ENCODE results near the gene KANTR. TPM values are rescaled to one million over a fixed set of nuclear protein-coding genes. Genes with fewer than 3 reads are reported as not detected.
"Not testable (repeated sequence)": the region's sequence is repeated elsewhere in the genome, so short reads cannot be mapped to it uniquely, and the experiment has no call there.

Gene KANTR
- total RNA-seq, 1 donor from 2014 or later: 22.8 TPM

- DNase-seq (ENCODE audit: low spot score in 2 of 2): no peak
- FAIRE-seq: no peak
These were observed 28.1 kb downstream of the KANTR start for GRCh38 chrX:53122013-53122412.

GRCh38 chrX:53125506-53125905 lies 31.6 kb downstream of the KANTR start:
- DNase-seq (ENCODE audit: low spot score in 2 of 2): no peak
- no peak for FAIRE-seq

- no peak for FAIRE-seq
- DNase-seq (ENCODE audit: low spot score in 2 of 2): no peak
These were observed 32.4 kb downstream of the KANTR start for GRCh38 chrX:53126377-53126776.

- FAIRE-seq (no peak), DNase-seq (ENCODE audit: low spot score in 2 of 2) (no peak)
These were observed 34.3 kb downstream of the KANTR start for GRCh38 chrX:53128097-53128749.

- no peak for FAIRE-seq
- DNase-seq (ENCODE audit: low spot score in 2 of 2): no peak
These were observed 39.5 kb downstream of the KANTR start for GRCh38 chrX:53133400-53133799.

GRCh38 chrX:53135581-53135980 lies 41.6 kb downstream of the KANTR start:
- FAIRE-seq: no peak
- no peak for DNase-seq (ENCODE audit: low spot score in 2 of 2)

GRCh38 chrX:53153581-53153980 lies 59.6 kb downstream of the KANTR start:
- no peak for FAIRE-seq
- no peak for DNase-seq (ENCODE audit: low spot score in 2 of 2)

- no peak for DNase-seq (ENCODE audit: low spot score in 2 of 2)
- FAIRE-seq: no peak
These were observed 61.7 kb downstream of the KANTR start for GRCh38 chrX:53155512-53156206.

GRCh38 chrX:53156207-53156596 lies 62.3 kb downstream of the KANTR start:
- no peak for FAIRE-seq
- no peak for DNase-seq (ENCODE audit: low spot score in 2 of 2)

- DNase-seq (ENCODE audit: low spot score in 2 of 2) (no peak), FAIRE-seq (no peak)
These were observed 65.2 kb downstream of the KANTR start for GRCh38 chrX:53159184-53159583.

GRCh38 chrX:53160297-53160983 lies 66.5 kb downstream of the KANTR start:
- DNase-seq (ENCODE audit: low spot score in 2 of 2) (no peak), FAIRE-seq (no peak)

GRCh38 chrX:53163436-53163835 lies 69.5 kb downstream of the KANTR start:
- no peak for FAIRE-seq
- DNase-seq (ENCODE audit: low spot score in 2 of 2): no peak

GRCh38 chrX:53164566-53164965 lies 70.6 kb downstream of the KANTR start:
- FAIRE-seq; DNase-seq (ENCODE audit: low spot score in 2 of 2): not testable (repeated sequence)

GRCh38 chrX:53166103-53166502 lies 72.2 kb downstream of the KANTR start:
- no peak for DNase-seq (ENCODE audit: low spot score in 2 of 2)
- no peak for FAIRE-seq

- no peak for DNase-seq (ENCODE audit: low spot score in 2 of 2)
- no peak for FAIRE-seq
These were observed 77.4 kb downstream of the KANTR start for GRCh38 chrX:53171356-53171755.

Small RNA genes within 50 kb of the gene (small RNA-seq; reads per million reads assigned to genes)
- not detected for gene AL139396.1
- gene AL591212.2: not detected

Other genes with a start within 250 kb of the KANTR start
- gene XAGE3, start 226.1 kb upstream of the KANTR start, total RNA-seq: not detected
- 22.0 TPM for gene FAM156B, start 196.8 kb upstream of the KANTR start, total RNA-seq
- 6.5 TPM for gene FAM156A, start 135.6 kb upstream of the KANTR start, total RNA-seq
- 21.2 TPM for gene GPR173, start 45.4 kb upstream of the KANTR start, total RNA-seq
- gene TSPYL2, start 11.8 kb upstream of the KANTR start, total RNA-seq: 10.2 TPM
- gene KDM5C, start 131.1 kb downstream of the KANTR start, total RNA-seq: 62.4 TPM
- gene IQSEC2, start 187.4 kb downstream of the KANTR start, total RNA-seq: 9.8 TPM